HepG2 (cell line): ENCODE results near the gene EEPD1. TPM values are rescaled to one million over a fixed set of nuclear protein-coding genes. Genes with fewer than 3 reads are reported as not detected.

Source experiments
- ARNT2 ChIP-seq: sonication (generic); formaldehyde crosslinking; IDR thresholded peaks from 2 replicates; pipeline ENCODE4 v1.8.0; 2022; ENCODE audit warnings: mild to moderate bottlenecking, low read depth, missing genetic modification reagents, moderate library complexity
- BCL6 ChIP-seq: IDR thresholded peaks from 2 replicates; pipeline ENCODE4 v1.6.1; 2016; ENCODE audit warnings: missing genetic modification reagents, missing compliant biosample characterization
- CENPBD1 ChIP-seq: sonication (generic); formaldehyde crosslinking; IDR thresholded peaks from 2 replicates; pipeline ENCODE4 v1.8.0; 2022; ENCODE audit warnings: missing genetic modification reagents, low read depth, mild to moderate bottlenecking, borderline replicate concordance
- DMAP1 ChIP-seq: IDR thresholded peaks from 2 replicates; pipeline ENCODE4 v1.6.1; 2016
- FOXK1 ChIP-seq: sonication (generic); formaldehyde crosslinking; IDR thresholded peaks from 2 replicates; pipeline ENCODE4 v1.4.0; 2020; ENCODE audit warnings: low read depth, missing genetic modification reagents, borderline replicate concordance
- HMGXB4 ChIP-seq, 2 experiments: sonication (generic) in 1 of 2; formaldehyde crosslinking in 1 of 2; IDR thresholded peaks; 2 replicates each; pipeline versions ENCODE4 v1.4.0 to v1.6.1; 2018 to 2020; ENCODE audit warnings: missing genetic modification reagents in 2 of 2, borderline replicate concordance in 1 of 2, low read depth in 1 of 2, mild to moderate bottlenecking in 1 of 2, missing biosample characterization in 1 of 2
- HOXA3 ChIP-seq: sonication (generic); formaldehyde crosslinking; IDR thresholded peaks from 2 replicates; pipeline ENCODE4 v1.5.0; 2020; ENCODE audit warnings: missing genetic modification reagents
- JUND ChIP-seq: sonication (generic); formaldehyde crosslinking; IDR thresholded peaks from 2 replicates; pipeline ENCODE4 v1.8.0; 2022; ENCODE audit warnings: mild to moderate bottlenecking, missing genetic modification reagents
- KLF13 ChIP-seq: sonication (generic); formaldehyde crosslinking; IDR thresholded peaks from 2 replicates; pipeline ENCODE4 v1.4.0; 2020; ENCODE audit warnings: mild to moderate bottlenecking, missing genetic modification reagents
- MEF2D ChIP-seq: sonication (generic); formaldehyde crosslinking; IDR thresholded peaks from 2 replicates; pipeline ENCODE4 v1.5.1; 2020; ENCODE audit warnings: mild to moderate bottlenecking, missing genetic modification reagents
- MIER3 ChIP-seq: IDR thresholded peaks from 2 replicates; pipeline ENCODE4 v1.6.1; 2016; ENCODE audit warnings: missing compliant biosample characterization, borderline replicate concordance
- MIXL1 ChIP-seq: IDR thresholded peaks from 2 replicates; pipeline ENCODE4 v1.6.1; 2016
- MXD1 ChIP-seq: sonication (generic); formaldehyde crosslinking; IDR thresholded peaks from 2 replicates; pipeline ENCODE4 v1.4.0; 2020; ENCODE audit warnings: mild to moderate bottlenecking, missing genetic modification reagents
- PHF21A ChIP-seq: sonication (generic); formaldehyde crosslinking; IDR thresholded peaks from 2 replicates; pipeline ENCODE4 v1.5.0; 2020; ENCODE audit warnings: mild to moderate bottlenecking, missing genetic modification reagents
- POLR2A ChIP-seq, 2 experiments: IDR thresholded peaks; 2 replicates each; pipeline ENCODE4 v1.6.1; 2011; ENCODE audit warnings: low read depth in 2 of 2, low read length in 2 of 2, mild to moderate bottlenecking in 1 of 2, moderate library complexity in 1 of 2; ENCODE audit not compliant: insufficient read depth in 1 of 2
- SP1 ChIP-seq, 2 experiments: fragments of 450-650 bp in 1 of 2; sonication (generic) in 1 of 2; formaldehyde crosslinking in 1 of 2; IDR thresholded peaks; 2 replicates each; pipeline versions ENCODE4 v1.4.0 to v1.6.1; 2016 to 2020; ENCODE audit warnings: missing genetic modification reagents in 1 of 2
- THAP7 ChIP-seq: sonication (generic); formaldehyde crosslinking; IDR thresholded peaks from 2 replicates; pipeline ENCODE4 v1.8.1; 2023; ENCODE audit warnings: mild to moderate bottlenecking, missing genetic modification reagents
- ZBTB25 ChIP-seq: IDR thresholded peaks from 2 replicates; pipeline ENCODE4 v1.6.1; 2018; ENCODE audit warnings: missing genetic modification reagents
- ZFP37 ChIP-seq: sonication (generic); formaldehyde crosslinking; IDR thresholded peaks from 2 replicates; pipeline ENCODE4 v1.4.0; 2020; ENCODE audit warnings: missing genetic modification reagents, borderline replicate concordance
- ZNF432 ChIP-seq: sonication (generic); formaldehyde crosslinking; IDR thresholded peaks from 2 replicates; pipeline ENCODE4 v1.5.0; 2020; ENCODE audit warnings: missing genetic modification reagents, mild to moderate bottlenecking, borderline replicate concordance
- ZNF446 ChIP-seq: sonication (generic); formaldehyde crosslinking; IDR thresholded peaks from 2 replicates; pipeline ENCODE4 v1.5.0; 2020; ENCODE audit warnings: mild to moderate bottlenecking, missing genetic modification reagents
- ZNF597 ChIP-seq: sonication (generic); formaldehyde crosslinking; IDR thresholded peaks from 2 replicates; pipeline ENCODE4 v1.5.0; 2020; ENCODE audit warnings: missing genetic modification reagents
- ZSCAN31 ChIP-seq: sonication (generic); formaldehyde crosslinking; IDR thresholded peaks from 2 replicates; pipeline ENCODE4 v1.5.0; 2020; ENCODE audit warnings: low read depth, mild to moderate bottlenecking, missing genetic modification reagents
- polyA plus RNA-seq, 8 experiments: library from polyadenylated mRNA; depleted of rRNA in 3 of 8; stranded (reverse) in 7 of 8; unstranded in 1 of 8; fragments of >200 nt; fragmentation: Illumina TruSeq in 4 of 8; extraction: Trizol in 4 of 8; gene quantifications; 2 replicates each; pipeline versions ENCODE4 v1.2.1 to v1.2.3, GENCODE V29; 2011 to 2016; ENCODE audit warnings: low read depth in 4 of 8, missing spikeins in 1 of 8, mixed read lengths in 1 of 8; ENCODE audit not compliant: insufficient read depth in 1 of 8
- total RNA-seq, 5 experiments: library from RNA; depleted of rRNA; stranded (reverse); fragments of >200 nt; fragmentation: Illumina TruSeq; extraction: Trizol; gene quantifications; 2 replicates each; pipeline ENCODE4 v1.2.3, GENCODE V29; 2016; ENCODE audit warnings: low read depth in 1 of 5

The EEPD1 gene
- total and polyA plus RNA-seq, 2 of the 13 experiments (the other 11 are each of a cell fraction or from before 2014, with no cell fraction given): 10.1 to 16.4 TPM

GRCh38 chr7:36157527-36158320, 4.7 kb downstream of the EEPD1 start (continued):
- no peak for TF ChIP-seq ZNF597 (CRISPR knock-in tag)
- TF ChIP-seq POLR2A (IDR thresholded peaks at IDR 0.05; ENCODE audit: insufficient read depth in 1 of 2, low read depth in 2 of 2, low read length in 2 of 2): no peak
- TF ChIP-seq ZFP37 (CRISPR knock-in tag): no peak
- TF ChIP-seq DMAP1 (CRISPR knock-in tag): no peak
- no peak for TF ChIP-seq ZBTB25
- no peak for TF ChIP-seq ZSCAN31 (CRISPR knock-in tag)
- no peak for TF ChIP-seq ZNF432 (CRISPR knock-in tag)
- TF ChIP-seq HOXA3 (CRISPR knock-in tag): 0 out of 2 replicates have a peak, but pooled peaks have one; percentile 9
- TF ChIP-seq MEF2D (CRISPR knock-in tag): no peak
- TF ChIP-seq MIER3 (CRISPR knock-in tag): 0 out of 2 replicates have a peak, but pooled peaks have one; percentile 18
- no peak for TF ChIP-seq MXD1 (CRISPR knock-in tag)
- 0 out of 2 replicates have a peak, but pooled peaks have one; percentile 15 for TF ChIP-seq PHF21A (CRISPR knock-in tag)
- TF ChIP-seq CENPBD1 (CRISPR knock-in tag): no peak
- TF ChIP-seq BCL6 (CRISPR knock-in tag): 0 out of 2 replicates have a peak, but pooled peaks have one; percentile 24
- no peak for TF ChIP-seq ZNF446 (CRISPR knock-in tag)
- TF ChIP-seq JUND (CRISPR knock-in tag): no peak
- TF ChIP-seq ARNT2 (CRISPR knock-in tag): no peak
- TF ChIP-seq THAP7 (CRISPR knock-in tag): 0 out of 2 replicates have a peak, but pooled peaks have one; percentile 0
- TF ChIP-seq FOXK1: peak; percentile 39; the same call in 1 of the 2 replicates
- TF ChIP-seq MIXL1 (CRISPR knock-in tag): 0 out of 2 replicates have a peak, but pooled peaks have one; percentile 38
- TF ChIP-seq SP1 (IDR thresholded peaks at IDR 0.05): no peak
- no peak for TF ChIP-seq SP1 (CRISPR knock-in tag; IDR thresholded peaks at IDR 0.05)
- 0 out of 4 replicates have a peak, but pooled peaks of 1 of the 2 experiments have one; percentile 36 for TF ChIP-seq HMGXB4 (CRISPR knock-in tag; IDR thresholded peaks at IDR 0.05; ENCODE audit: borderline replicate concordance in 1 of 2, low read depth in 1 of 2)
- no peak for TF ChIP-seq KLF13 (CRISPR knock-in tag)
